HG03432 (cell line): Measurements from ENCODE around the gene IQGAP1.

ENCODE experiments used
- ATAC-seq: cut with Tn5 transposase; IDR thresholded peaks from one replicate; pipeline ENCODE4 v1.9.1; 2021; ENCODE audit warnings: mild to moderate bottlenecking, moderate library complexity; ENCODE audit not compliant: unreplicated experiment

IQGAP1 gene

GRCh38 chr15:90524018-90524803 is 136.2 kb downstream of the IQGAP1 start:
- ATAC-seq: peak; percentile 53

- ATAC-seq: no peak
These were observed 140.9 kb downstream of the IQGAP1 start for GRCh38 chr15:90529011-90529370.

- ATAC-seq: peak; percentile 86
These were observed 141.6 kb downstream of the IQGAP1 start, which contains the start of gene CRTC3 for GRCh38 chr15:90529371-90530249. Gene CRTC3, plus strand, starts transcription at chr15:90529923. Its CDS starts 149 bp downstream, at chr15:90530072.

GRCh38 chr15:90530250-90531051 is 142.4 kb downstream of the IQGAP1 start:
- peak; percentile 53 for ATAC-seq

GRCh38 chr15:90531147-90531546 is 143.1 kb downstream of the IQGAP1 start:
- ATAC-seq: no peak

- ATAC-seq: no peak
These were observed 147.2 kb downstream of the IQGAP1 start for GRCh38 chr15:90535254-90535653.

GRCh38 chr15:90539789-90540188 is 151.7 kb downstream of the IQGAP1 start:
- no peak for ATAC-seq

GRCh38 chr15:90540768-90541167 is 152.7 kb downstream of the IQGAP1 start:
- ATAC-seq: no peak

- no peak for ATAC-seq
These were observed 157.1 kb downstream of the IQGAP1 start for GRCh38 chr15:90545095-90545494.

GRCh38 chr15:90547540-90547939 is 159.5 kb downstream of the IQGAP1 start:
- ATAC-seq: no peak

GRCh38 chr15:90550919-90551318 is 162.9 kb downstream of the IQGAP1 start:
- peak; percentile 63 for ATAC-seq
